ENCODE measurements around the gene SLC16A10.
"Not testable (repeated sequence)": the region's sequence is repeated elsewhere in the genome, so short reads cannot be mapped to it uniquely, and the experiment has no call there.

Gene SLC16A10

GRCh38 chr6:111087106-111087835 is at the start of gene SLC16A10:
Gene SLC16A10, plus strand, starts transcription at chr6:111087503. Its CDS starts 250 bp downstream, at chr6:111087753.
- DNase-seq (ENCODE audit: low spot score) = peak; percentile 55

GRCh38 chr6:111038534-111039252 is 48.6 kb upstream of the SLC16A10 start:
- no peak for DNase-seq (ENCODE audit: low spot score)

DNA sequence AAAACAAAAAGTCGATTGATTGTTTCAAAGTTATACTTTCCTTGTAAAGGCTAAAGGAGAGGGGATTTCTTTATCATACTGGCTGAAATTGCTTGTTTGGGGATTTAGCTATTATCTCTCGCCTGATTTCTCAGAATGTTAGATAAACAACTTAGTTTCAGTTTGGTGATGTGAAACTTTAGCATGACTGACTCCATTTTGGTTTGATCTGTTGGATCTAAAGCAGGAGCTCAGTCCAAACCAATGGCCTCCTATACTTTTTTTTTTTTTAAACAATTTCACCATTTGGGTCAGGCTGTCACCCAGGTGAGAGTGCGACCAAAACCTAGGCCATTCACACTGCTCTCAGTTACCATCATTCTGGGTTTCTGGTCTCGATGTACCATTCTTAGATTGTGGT is 45.4 kb upstream of the SLC16A10 start:
- no peak for DNase-seq (ENCODE audit: low spot score)

DNA sequence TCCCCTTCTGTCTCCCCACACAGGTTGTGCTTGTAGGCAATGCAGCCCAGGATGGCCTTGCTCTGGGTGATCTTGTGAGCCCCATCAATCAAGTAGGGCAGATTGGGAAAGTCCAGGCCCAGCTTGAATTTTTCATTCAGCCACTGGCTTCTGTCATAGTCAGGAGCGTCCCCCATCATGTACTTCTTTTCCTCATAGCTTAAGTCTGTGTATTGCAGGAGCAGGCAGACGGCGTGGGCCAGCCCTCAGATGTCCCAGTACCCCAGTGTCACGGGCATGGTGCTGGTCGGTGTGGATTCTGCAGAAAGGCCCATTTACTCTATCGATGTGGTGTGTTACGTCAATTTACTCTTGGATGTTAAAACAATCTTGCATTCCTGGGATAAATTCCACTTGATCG is 40.1 kb upstream of the SLC16A10 start:
- no peak for DNase-seq (ENCODE audit: low spot score)

DNA sequence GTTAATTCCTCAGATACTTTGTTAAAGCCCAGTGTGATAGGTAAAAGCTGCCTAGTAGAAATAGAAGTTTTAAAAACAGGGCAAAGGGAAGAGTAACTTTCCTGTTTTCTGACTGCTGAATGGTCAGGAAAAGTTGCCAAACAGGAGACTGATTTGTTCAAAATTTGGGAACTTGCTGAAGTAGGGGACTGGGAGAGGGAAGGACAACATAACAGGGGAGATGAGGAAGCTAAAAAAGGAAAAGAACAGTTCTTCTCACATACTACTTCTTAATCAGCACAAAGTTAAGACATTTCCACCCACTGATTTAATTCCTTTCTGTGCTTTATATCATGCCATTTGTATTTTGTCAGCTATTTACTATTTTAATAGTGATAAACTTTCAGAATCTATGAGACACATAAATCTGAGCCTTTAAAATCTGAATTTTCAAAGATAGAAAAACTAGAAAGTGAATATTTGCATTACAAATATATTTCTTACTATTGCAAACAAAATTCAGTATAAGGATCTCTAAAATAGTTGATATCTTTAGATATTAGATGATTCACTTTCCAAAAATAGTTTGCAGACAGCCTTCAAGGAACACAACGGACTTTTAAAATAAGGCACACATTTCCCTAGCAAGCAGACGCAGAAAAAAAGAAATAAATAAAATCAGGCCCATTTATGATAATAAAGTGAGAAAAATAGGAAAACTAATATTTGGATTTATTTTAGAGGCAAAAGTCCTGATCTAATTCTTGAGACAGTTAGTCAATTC is 36.9 kb upstream of the SLC16A10 start:
- no peak for DNase-seq (ENCODE audit: low spot score)

- no peak for DNase-seq (ENCODE audit: low spot score)
Measured at GRCh38 chr6:111052171-111052570, 35.1 kb upstream of the SLC16A10 start.

GRCh38 chr6:111057074-111057752 is 30.1 kb upstream of the SLC16A10 start:
- DNase-seq (ENCODE audit: low spot score) = peak; percentile 11

DNA sequence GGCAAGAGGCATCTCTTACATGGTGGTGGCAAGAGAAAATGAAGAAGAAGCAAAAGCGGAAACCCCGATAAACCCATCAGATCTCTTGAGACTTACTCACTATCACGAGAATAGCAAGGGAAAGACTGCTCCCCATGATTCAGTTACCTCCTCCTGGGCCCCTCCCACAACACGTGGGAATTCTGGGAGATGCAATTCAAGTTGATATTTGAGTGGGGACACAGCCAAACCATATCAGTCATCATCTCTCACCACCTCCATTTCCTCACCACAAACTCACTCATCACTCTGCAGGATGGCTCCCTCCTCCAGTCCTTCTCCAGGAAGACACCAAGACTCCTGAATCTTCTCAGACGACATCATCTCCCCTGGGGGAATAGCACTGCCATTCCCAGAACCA is 25.8 kb upstream of the SLC16A10 start:
- DNase-seq (ENCODE audit: low spot score) = no peak

DNA sequence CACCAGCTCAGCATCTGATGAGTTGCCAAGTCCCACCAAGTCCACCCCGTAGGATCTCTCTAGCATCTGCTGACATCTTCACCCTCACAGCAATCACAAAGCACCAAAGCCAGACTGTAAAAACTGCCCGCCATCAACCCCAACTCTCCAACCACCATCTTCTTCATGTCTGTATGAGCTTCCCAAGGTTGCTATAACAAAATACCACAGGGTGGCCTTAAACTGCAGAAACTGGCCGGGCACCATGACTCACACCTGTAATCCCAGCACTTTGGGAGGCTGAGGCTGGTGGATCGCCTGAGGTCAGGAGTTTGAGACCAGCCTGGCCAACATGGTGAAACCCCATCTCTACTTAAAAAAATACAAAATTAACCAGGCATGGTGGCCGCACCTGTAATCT is 25.3 kb upstream of the SLC16A10 start:
- DNase-seq (ENCODE audit: low spot score) = not testable (repeated sequence)

DNA sequence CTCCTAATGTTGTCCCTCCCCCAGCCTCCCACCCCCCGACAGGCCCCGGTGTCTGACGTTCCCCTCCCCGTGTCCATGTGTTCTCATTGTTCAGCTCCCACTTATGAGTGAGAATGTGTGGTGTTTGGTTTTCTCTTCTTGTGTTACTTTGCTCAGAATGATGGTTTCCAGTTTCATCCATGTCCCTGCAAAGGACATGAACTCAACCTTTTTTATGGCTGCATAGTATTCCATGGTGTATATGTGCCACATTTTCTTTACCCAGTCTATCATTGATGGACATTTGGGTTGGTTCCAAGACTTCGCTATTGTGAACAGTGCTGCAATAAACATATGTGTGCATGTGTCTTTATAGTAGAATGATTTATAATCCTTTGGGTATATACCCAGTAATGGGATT is 24.4 kb upstream of the SLC16A10 start:
- not testable (repeated sequence) for DNase-seq (ENCODE audit: low spot score)

GRCh38 chr6:111068109-111068865 is 19.0 kb upstream of the SLC16A10 start:
- DNase-seq (ENCODE audit: low spot score) = no peak

GRCh38 chr6:111068866-111069234 is 18.5 kb upstream of the SLC16A10 start:
- DNase-seq (ENCODE audit: low spot score) = no peak

GRCh38 chr6:111069382-111070104 is 17.8 kb upstream of the SLC16A10 start:
- DNase-seq (ENCODE audit: low spot score) = no peak

- no peak for DNase-seq (ENCODE audit: low spot score)
Measured at GRCh38 chr6:111070105-111071005, 16.9 kb upstream of the SLC16A10 start.

DNA sequence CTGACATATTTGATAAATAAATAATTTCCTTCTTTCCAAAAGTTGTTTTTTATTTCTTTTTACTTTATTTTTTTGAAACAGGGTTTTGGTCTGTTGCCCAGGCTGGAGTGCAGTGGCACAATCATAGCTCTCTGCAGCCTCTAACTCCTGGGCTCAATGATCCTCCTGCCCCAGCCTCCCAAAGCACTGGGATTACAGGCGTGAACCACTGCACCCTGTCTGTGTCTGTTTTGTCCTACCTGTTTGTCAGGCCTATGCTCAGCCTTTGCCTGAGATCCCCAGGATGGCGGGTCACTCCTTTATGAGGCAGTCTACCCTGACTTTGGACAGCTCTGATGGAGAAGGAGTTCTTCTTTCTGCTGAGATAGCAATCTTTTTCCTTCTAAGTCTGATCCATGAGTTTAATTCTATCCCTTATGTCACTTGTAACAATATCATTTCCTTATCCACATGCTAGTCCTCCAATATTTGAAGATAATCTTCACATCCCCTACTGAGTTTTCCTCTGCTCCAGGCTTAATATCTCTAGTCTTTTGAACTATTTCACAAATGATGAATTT is 14.4 kb upstream of the SLC16A10 start:
- DNase-seq (ENCODE audit: low spot score) = no peak

- DNase-seq (ENCODE audit: low spot score) = no peak
Measured at GRCh38 chr6:111074311-111074710, 13.0 kb upstream of the SLC16A10 start.

- no peak for DNase-seq (ENCODE audit: low spot score)
Measured at GRCh38 chr6:111076024-111076695, 11.1 kb upstream of the SLC16A10 start.

DNA sequence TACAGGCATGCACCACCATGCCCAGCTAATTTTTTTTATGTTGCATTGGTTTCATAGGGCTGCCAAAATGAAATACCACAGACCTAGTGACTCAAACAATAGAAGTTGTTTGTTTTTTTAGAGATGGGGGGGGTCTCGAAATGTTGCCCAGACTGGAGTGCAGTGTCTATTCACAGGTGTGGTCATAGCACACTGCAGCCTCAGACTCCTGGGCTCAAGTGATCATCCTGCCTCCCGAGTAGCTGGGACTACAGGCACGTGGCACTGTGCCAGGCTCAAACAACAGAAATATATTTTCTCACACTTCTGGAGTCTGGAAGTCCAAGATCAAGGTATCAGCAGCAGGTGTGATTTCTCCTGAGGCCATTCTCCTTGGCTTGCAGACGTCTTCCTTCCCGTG is 6.6 kb upstream of the SLC16A10 start:
- DNase-seq (ENCODE audit: low spot score) = no peak

DNA sequence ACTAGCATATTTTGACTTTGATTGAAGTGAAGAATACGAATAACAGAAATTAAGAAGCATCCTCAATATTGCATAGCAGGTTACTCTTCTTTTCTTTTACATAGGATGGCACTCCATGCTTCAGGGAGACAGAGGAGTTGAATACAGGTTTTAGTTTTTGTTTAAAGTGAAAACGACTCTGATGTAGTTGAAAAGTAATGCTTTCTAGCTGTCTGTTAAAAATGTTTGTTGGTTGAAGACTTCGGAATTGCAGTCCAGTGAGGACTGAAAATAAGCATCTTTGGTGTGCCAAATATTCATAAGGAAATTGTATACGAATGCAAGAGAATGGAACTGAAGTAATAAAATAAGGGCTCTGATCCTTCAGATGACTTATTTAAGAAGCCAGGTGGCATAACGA is 618 bp upstream of the SLC16A10 start:
- no peak for DNase-seq (ENCODE audit: low spot score)

Measured in hematopoietic multipotent progenitor cell treated with erythropoietin and hydrocortisone succinate and interleukin-3 and kit ligand, for 15 days (in vitro differentiated cells).